Esophagus squamous epithelium (tissue), 4 donors: ENCODE measurements around the gene RALBP1.
A peak's percentile ranks its signal among the peaks of the same experiment; 100 is the strongest.

Experiments used
- POLR2A ChIP-seq, 4 donors: fragments of 450-650 bp; IDR thresholded peaks; one replicate each; pipeline ENCODE4 v1.6.1; 2017; ENCODE audit warnings: antibody characterized with exemption in 4 of 4, mild to moderate bottlenecking in 4 of 4, moderate library complexity in 3 of 4
- TF ChIP-seq, protein P1 (sequence below), 6 experiments: fragments of 450-650 bp in 4 of 6; fragments of 200-600 bp in 2 of 6; sonication (generic) in 2 of 6; IDR thresholded peaks; one replicate each; pipeline ENCODE4 v1.5.1; 2016 to 2019; ENCODE audit warnings: antibody characterized with exemption in 6 of 6, mild to moderate bottlenecking in 4 of 6, moderate library complexity in 4 of 6

DNA sequence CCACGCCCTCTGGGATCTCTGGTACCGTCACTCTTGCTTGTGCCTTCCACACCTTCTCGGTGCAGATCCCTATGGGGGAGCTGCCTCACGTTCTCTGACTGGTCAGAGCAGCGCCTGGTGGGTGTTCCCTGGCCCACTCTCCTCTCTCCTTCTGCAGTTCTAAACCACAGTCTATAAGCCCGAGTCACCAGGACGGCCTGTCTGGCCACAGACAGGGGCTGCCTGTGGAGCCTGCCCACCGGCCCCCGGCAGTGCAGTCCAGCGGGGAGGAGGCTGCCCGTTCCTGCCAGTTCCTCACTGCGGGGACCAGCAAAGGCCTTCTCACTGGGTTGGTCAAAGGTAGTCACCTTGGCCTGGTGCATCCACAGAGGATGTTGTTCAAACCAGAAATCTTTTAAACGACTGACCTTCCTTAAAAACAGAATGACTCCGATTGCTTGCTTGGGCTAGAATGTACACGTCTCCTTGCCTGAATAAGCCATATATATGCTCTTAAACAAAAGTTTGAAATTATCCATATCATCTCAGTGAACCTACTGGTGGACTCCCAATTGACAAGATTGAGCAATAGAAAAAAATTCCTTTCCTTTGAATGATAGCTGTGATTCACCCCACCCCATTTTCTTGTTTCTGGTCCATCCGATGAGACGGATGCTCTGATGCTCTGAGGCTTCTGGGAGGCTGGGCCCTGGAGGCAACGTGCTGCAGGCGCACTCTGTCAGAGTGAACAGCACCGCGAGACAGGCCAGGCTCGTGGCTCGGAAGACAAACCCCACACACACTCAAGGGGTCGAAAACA, 61.2 kb downstream of the RALBP1 start:
- TF ChIP-seq, protein P1, sequence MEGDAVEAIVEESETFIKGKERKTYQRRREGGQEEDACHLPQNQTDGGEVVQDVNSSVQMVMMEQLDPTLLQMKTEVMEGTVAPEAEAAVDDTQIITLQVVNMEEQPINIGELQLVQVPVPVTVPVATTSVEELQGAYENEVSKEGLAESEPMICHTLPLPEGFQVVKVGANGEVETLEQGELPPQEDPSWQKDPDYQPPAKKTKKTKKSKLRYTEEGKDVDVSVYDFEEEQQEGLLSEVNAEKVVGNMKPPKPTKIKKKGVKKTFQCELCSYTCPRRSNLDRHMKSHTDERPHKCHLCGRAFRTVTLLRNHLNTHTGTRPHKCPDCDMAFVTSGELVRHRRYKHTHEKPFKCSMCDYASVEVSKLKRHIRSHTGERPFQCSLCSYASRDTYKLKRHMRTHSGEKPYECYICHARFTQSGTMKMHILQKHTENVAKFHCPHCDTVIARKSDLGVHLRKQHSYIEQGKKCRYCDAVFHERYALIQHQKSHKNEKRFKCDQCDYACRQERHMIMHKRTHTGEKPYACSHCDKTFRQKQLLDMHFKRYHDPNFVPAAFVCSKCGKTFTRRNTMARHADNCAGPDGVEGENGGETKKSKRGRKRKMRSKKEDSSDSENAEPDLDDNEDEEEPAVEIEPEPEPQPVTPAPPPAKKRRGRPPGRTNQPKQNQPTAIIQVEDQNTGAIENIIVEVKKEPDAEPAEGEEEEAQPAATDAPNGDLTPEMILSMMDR (IDR thresholded peaks at IDR 0.05) = peak in 1 of 6 experiments; percentile 10
- no peak for TF ChIP-seq POLR2A (IDR thresholded peaks at IDR 0.05)
